HFF-Myc (cell line): ENCODE data around the gene TBX10.
"Not testable (repeated sequence)": the region's sequence is repeated elsewhere in the genome, so short reads cannot be mapped to it uniquely, and the experiment has no call there.

Source experiments
- DNase-seq: peaks from one replicate; pipeline ENCODE4 v3.0.0-alpha.2; 2011; ENCODE audit warnings: low read depth; ENCODE audit errors: extremely low read depth
- H3K4me3 ChIP-seq: replicated peaks from 2 replicates; pipeline ENCODE4 v1.5.1; 2011; ENCODE audit warnings: low read depth, mild to moderate bottlenecking, control low read depth, low read length
- CTCF ChIP-seq: IDR thresholded peaks from 2 replicates; pipeline ENCODE4 v1.5.1; 2012; ENCODE audit warnings: mild to moderate bottlenecking, low read depth, low read length, control low read depth; ENCODE audit errors: missing control alignments

Gene TBX10

GRCh38 chr11:67639438-67639859 is at the start of gene TBX10:
Gene TBX10, minus strand, starts transcription at chr11:67639763. Its CDS starts 291 bp downstream, at chr11:67639472.
- no peak for DNase-seq
- no peak within 1 kb of the TSS for H3K4me3 ChIP-seq
- TF ChIP-seq CTCF = no peak

GRCh38 chr11:67689178-67689577 is 49.6 kb upstream of the TBX10 start:
- no peak overlapping the region for H3K4me3 ChIP-seq
- DNase-seq = no peak
- TF ChIP-seq CTCF = no peak

- TF ChIP-seq CTCF = no peak
- DNase-seq = no peak
Measured at GRCh38 chr11:67687986-67688385, 48.4 kb upstream of the TBX10 start.

GRCh38 chr11:67685641-67686332 is 46.2 kb upstream of the TBX10 start:
- not testable (repeated sequence) for H3K4me3 ChIP-seq, DNase-seq

More at GRCh38 chr11:67687986-67688385, 48.4 kb upstream of the TBX10 start:
- no peak overlapping the region for H3K4me3 ChIP-seq

GRCh38 chr11:67682126-67683034 is 42.8 kb upstream of the TBX10 start:
- not testable (repeated sequence) for DNase-seq, H3K4me3 ChIP-seq

- TF ChIP-seq CTCF = no peak
- no peak overlapping the region for H3K4me3 ChIP-seq
- no peak for DNase-seq
Measured at GRCh38 chr11:67680696-67681470, 41.3 kb upstream of the TBX10 start.

GRCh38 chr11:67675058-67675747 is 35.6 kb upstream of the TBX10 start:
- no peak for TF ChIP-seq CTCF
- no peak for DNase-seq
- no peak overlapping the region for H3K4me3 ChIP-seq
